Liver (tissue), 9 donors: Measurements from ENCODE around the gene PARVB. TPM values are rescaled to one million over a fixed set of nuclear protein-coding genes. Genes with fewer than 3 reads are reported as not detected.

Experiments
- DNase-seq: peaks from one replicate; pipeline ENCODE4 v3.0.0-alpha.2; 2017; ENCODE audit warnings: low spot score
- H3K27ac ChIP-seq, 2 donors: one replicate each; pipeline ENCODE4 v1.7.0; 2013; ENCODE audit warnings: inconsistent platforms in 2 of 2, low read length in 2 of 2, control low read depth in 1 of 2, low read depth in 1 of 2, mild to moderate bottlenecking in 1 of 2
- H3K27me3 ChIP-seq, 4 donors: one replicate each; pipeline versions ENCODE4 v1.6.1 to v1.7.0; 2013; ENCODE audit warnings: low read length in 3 of 4, inconsistent platforms in 1 of 4, mild to moderate bottlenecking in 1 of 4, moderate library complexity in 1 of 4; ENCODE audit not compliant: control insufficient read depth in 4 of 4, insufficient read depth in 4 of 4
- H3K36me3 ChIP-seq, 4 donors: one replicate each; pipeline versions ENCODE4 v1.6.1 to v1.7.0; 2013; ENCODE audit warnings: low read length in 3 of 4, mild to moderate bottlenecking in 3 of 4, low read depth in 1 of 4, moderate library complexity in 1 of 4; ENCODE audit not compliant: control insufficient read depth in 4 of 4, insufficient read depth in 3 of 4
- H3K4me1 ChIP-seq, 4 donors: one replicate each; pipeline versions ENCODE4 v1.6.1 to v1.7.0; 2013; ENCODE audit warnings: low read length in 3 of 4, mild to moderate bottlenecking in 3 of 4, moderate library complexity in 1 of 4; ENCODE audit not compliant: control insufficient read depth in 4 of 4, insufficient read depth in 4 of 4
- H3K4me3 ChIP-seq, 3 donors: one replicate each; pipeline versions ENCODE4 v1.6.1 to v1.7.0; 2013; ENCODE audit warnings: low read length in 3 of 3, control low read depth in 1 of 3, low read depth in 1 of 3, mild to moderate bottlenecking in 1 of 3
- H3K9ac ChIP-seq, 2 donors: one replicate each; pipeline ENCODE4 v1.7.0; 2013; ENCODE audit warnings: low read length in 2 of 2, mild to moderate bottlenecking in 2 of 2, moderate library complexity in 2 of 2, control low read depth in 1 of 2, low read depth in 1 of 2
- H3K9me3 ChIP-seq, 4 donors: one replicate each; pipeline versions ENCODE4 v1.6.1 to v1.7.0; 2013; ENCODE audit warnings: low read length in 3 of 4; ENCODE audit not compliant: control insufficient read depth in 4 of 4
- CTCF ChIP-seq: fragments of 150-350 bp; IDR thresholded peaks from 2 replicates; pipeline ENCODE4 v1.5.1; 2017; ENCODE audit warnings: improper control_type of control experiment, low read depth, low read length; ENCODE audit not compliant: missing input control
- EGR1 ChIP-seq, 2 donors: IDR thresholded peaks; 2 replicates each; pipeline ENCODE4 v1.6.1; 2016 to 2018; ENCODE audit warnings: antibody characterized with exemption in 2 of 2, low read depth in 2 of 2
- FOXA1 ChIP-seq: IDR thresholded peaks from 2 replicates; pipeline ENCODE4 v1.6.1; 2016; ENCODE audit warnings: antibody characterized with exemption
- FOXA2 ChIP-seq: IDR thresholded peaks from 2 replicates; pipeline ENCODE4 v1.6.1; 2016; ENCODE audit warnings: antibody characterized with exemption
- GABPA ChIP-seq, 2 donors: IDR thresholded peaks in 1 of 2; conservative IDR thresholded peaks in 1 of 2; 2 replicates each; pipeline ENCODE4 v1.6.1; 2016; ENCODE audit warnings: antibody characterized with exemption in 2 of 2, mild to moderate bottlenecking in 1 of 2, moderate library complexity in 1 of 2
- HNF4A ChIP-seq, 2 donors: conservative IDR thresholded peaks; 2 replicates each; pipeline ENCODE4 v1.6.1; 2016; ENCODE audit warnings: antibody characterized with exemption in 2 of 2, mild to moderate bottlenecking in 2 of 2
- HNF4G ChIP-seq: IDR thresholded peaks from 2 replicates; pipeline ENCODE4 v1.6.1; 2016; ENCODE audit warnings: antibody characterized with exemption
- JUND ChIP-seq, 2 donors: IDR thresholded peaks; 2 replicates each; pipeline ENCODE4 v1.6.1; 2016; ENCODE audit warnings: antibody characterized with exemption in 2 of 2
- NR2F2 ChIP-seq: IDR thresholded peaks from 2 replicates; pipeline ENCODE4 v1.6.1; 2016; ENCODE audit warnings: antibody characterized with exemption
- RAD21 ChIP-seq, 2 donors: IDR thresholded peaks; 2 replicates each; pipeline ENCODE4 v1.6.1; 2016; ENCODE audit warnings: antibody characterized with exemption in 2 of 2, mild to moderate bottlenecking in 2 of 2
- REST ChIP-seq: IDR thresholded peaks from 2 replicates; pipeline ENCODE4 v1.6.1; 2016; ENCODE audit warnings: antibody characterized with exemption, mild to moderate bottlenecking
- RXRA ChIP-seq, 2 donors: IDR thresholded peaks; 2 replicates each; pipeline ENCODE4 v1.6.1; 2017 to 2018; ENCODE audit warnings: antibody characterized with exemption in 2 of 2, mild to moderate bottlenecking in 1 of 2
- SP1 ChIP-seq: IDR thresholded peaks from 2 replicates; pipeline ENCODE4 v1.6.1; 2018; ENCODE audit warnings: antibody characterized with exemption, mild to moderate bottlenecking
- TAF1 ChIP-seq: conservative IDR thresholded peaks from 2 replicates; pipeline ENCODE4 v1.6.1; 2016; ENCODE audit warnings: antibody characterized with exemption, mild to moderate bottlenecking
- YY1 ChIP-seq: IDR thresholded peaks from 2 replicates; pipeline ENCODE4 v1.6.1; 2016; ENCODE audit warnings: antibody characterized with exemption, mild to moderate bottlenecking
- WGBS: extraction: QIAGEN DNeasy Blood & Tissue Kit; methylation state at CpG from one replicate; pipeline ENCODE4 v1.1.7; 2013; 5-methylcytosine and 5-hydroxymethylcytosine counted together
- polyA plus RNA-seq, 2 donors: library from polyadenylated mRNA; stranded (reverse) in 1 of 2; unstranded in 1 of 2; fragments of 200-250 nt in 1 of 2; fragments of >200 nt in 1 of 2; fragmentation: Nextera tagmentation in 1 of 2; extraction: Ambion mirVana in 1 of 2; gene quantifications; one replicate each; pipeline versions ENCODE4 v1.2.1 to v1.2.3, GENCODE V29; 2013 to 2015
- total RNA-seq, 2 donors: library from RNA; depleted of rRNA; stranded (reverse); fragments of >200 nt; gene quantifications; one replicate each; pipeline ENCODE4 v1.2.3, GENCODE V29; 2014
- TF ChIP-seq, protein P1 (sequence below): IDR thresholded peaks from 2 replicates; pipeline ENCODE4 v1.6.1; 2016; ENCODE audit warnings: antibody characterized with exemption
- TF ChIP-seq, protein P2 (sequence below): IDR thresholded peaks from 2 replicates; pipeline ENCODE4 v1.6.1; 2016; ENCODE audit warnings: antibody characterized with exemption
- TF ChIP-seq, protein P3 (sequence below): IDR thresholded peaks from 2 replicates; pipeline ENCODE4 v1.6.1; 2016; ENCODE audit warnings: antibody characterized with exemption
- donor health status: healthy.
- donor health status: healthy.
- donor health status: healthy.
- donor health status: healthy.
- donor health status: healthy.

The PARVB gene
- total and polyA plus RNA-seq, 4 donors: 3.2 to 55.5 (median 17.7) TPM

DNA sequence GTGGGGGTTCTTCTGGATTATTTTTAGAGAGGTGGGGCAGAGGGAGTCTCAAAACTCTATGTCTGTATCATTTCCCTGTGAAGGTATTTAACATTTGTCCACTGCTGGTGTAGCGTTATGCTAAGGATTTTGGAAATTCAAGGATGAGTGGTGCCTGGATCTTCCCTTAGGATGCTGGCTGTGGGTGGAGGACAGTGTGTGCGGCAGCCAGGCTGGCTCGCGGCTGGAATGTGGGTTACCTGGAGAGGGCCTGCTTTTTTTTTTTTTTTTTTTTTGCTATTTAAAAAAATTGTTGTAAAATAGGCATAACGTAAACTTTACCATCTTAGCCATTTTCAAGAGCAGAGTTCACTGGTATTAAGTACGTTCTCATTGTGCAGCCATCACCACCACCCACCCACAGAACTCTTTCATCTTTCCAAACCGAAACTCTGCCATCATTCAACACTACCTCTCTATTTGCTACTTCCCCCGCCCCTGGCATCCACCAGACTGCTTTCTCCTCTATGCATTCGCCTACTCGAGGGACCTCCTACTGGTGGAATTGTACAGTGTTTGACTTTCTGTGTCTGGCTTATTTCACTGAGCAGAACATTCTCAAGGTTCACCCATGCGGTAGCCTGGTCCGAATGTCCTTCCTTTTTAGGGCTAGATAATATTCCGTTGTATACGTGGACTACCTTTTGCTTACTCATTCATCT, 67.1 kb downstream of the PARVB start:
- no peak for DNase-seq
- no peaks in the 10 kb centered on the region for H3K9me3 ChIP-seq
- WGBS: 83% methylated on average over 14 of the region's 14 CpGs
- H3K4me3 ChIP-seq: no peak overlapping the region
- H3K27me3 ChIP-seq: no peaks in the 10 kb centered on the region
- H3K4me1 ChIP-seq: no peaks in the 10 kb centered on the region
- no peak overlapping the region for H3K27ac ChIP-seq
- no peaks in the 10 kb centered on the region for H3K36me3 ChIP-seq
- H3K9ac ChIP-seq: no peak overlapping the region
- TF ChIP-seq, protein P1, sequence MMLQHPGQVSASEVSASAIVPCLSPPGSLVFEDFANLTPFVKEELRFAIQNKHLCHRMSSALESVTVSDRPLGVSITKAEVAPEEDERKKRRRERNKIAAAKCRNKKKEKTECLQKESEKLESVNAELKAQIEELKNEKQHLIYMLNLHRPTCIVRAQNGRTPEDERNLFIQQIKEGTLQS: no peak
- TF ChIP-seq SP1: no peak
- TF ChIP-seq, protein P2, sequence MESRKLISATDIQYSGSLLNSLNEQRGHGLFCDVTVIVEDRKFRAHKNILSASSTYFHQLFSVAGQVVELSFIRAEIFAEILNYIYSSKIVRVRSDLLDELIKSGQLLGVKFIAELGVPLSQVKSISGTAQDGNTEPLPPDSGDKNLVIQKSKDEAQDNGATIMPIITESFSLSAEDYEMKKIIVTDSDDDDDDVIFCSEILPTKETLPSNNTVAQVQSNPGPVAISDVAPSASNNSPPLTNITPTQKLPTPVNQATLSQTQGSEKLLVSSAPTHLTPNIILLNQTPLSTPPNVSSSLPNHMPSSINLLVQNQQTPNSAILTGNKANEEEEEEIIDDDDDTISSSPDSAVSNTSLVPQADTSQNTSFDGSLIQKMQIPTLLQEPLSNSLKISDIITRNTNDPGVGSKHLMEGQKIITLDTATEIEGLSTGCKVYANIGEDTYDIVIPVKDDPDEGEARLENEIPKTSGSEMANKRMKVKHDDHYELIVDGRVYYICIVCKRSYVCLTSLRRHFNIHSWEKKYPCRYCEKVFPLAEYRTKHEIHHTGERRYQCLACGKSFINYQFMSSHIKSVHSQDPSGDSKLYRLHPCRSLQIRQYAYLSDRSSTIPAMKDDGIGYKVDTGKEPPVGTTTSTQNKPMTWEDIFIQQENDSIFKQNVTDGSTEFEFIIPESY: no peak
- no peak for TF ChIP-seq HNF4A (conservative IDR thresholded peaks at IDR 0.05)
- TF ChIP-seq NR2F2: no peak
- TF ChIP-seq CTCF: no peak
- TF ChIP-seq FOXA2: no peak
- no peak for TF ChIP-seq RXRA (IDR thresholded peaks at IDR 0.05)
- TF ChIP-seq FOXA1: no peak
- TF ChIP-seq REST: no peak
- no peak for TF ChIP-seq TAF1
- TF ChIP-seq EGR1 (IDR thresholded peaks at IDR 0.05; ENCODE audit: low read depth in 2 of 2): no peak
- TF ChIP-seq GABPA (IDR thresholded peaks at IDR 0.05 in 1 of 2, conservative IDR thresholded peaks at IDR 0.05 in 1 of 2): no peak
- TF ChIP-seq YY1: no peak
- no peak for TF ChIP-seq HNF4G

DNA sequence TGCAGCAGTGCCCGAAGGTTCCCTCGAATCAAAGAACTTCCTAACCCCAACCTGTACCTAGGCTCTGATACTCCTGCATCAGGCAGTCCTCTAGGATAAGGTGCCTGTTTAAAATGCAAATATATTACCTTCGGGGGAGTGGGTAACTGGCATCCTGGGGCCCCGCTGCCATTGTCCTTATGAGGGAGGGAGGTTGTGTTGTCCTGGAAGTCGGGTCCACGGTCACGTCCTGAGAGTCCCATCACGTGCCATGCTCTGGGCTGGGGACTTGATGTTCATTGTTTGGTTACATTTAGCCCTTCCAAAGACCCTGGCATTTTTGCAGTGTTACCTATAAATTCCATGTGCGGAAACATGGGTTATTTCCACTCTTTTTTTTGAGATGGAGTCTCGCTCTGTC, 67.6 kb downstream of the PARVB start:
- Histone ChIP-seq H3K4me3 (no peak overlapping the region), H3K9ac (no peak overlapping the region), H3K36me3 (no peaks in the 10 kb centered on the region), H3K9me3 (no peaks in the 10 kb centered on the region), H3K4me1 (no peaks in the 10 kb centered on the region), H3K27ac (no peak overlapping the region), H3K27me3 (no peaks in the 10 kb centered on the region)
- WGBS: 95% methylated on average over 10 of the region's 10 CpGs
- TF ChIP-seq RXRA (IDR thresholded peaks at IDR 0.05): no peak
- no peak for TF ChIP-seq HNF4G
- TF ChIP-seq TAF1: no peak
- TF ChIP-seq RAD21 (IDR thresholded peaks at IDR 0.05): no peak
- TF ChIP-seq, protein P3, sequence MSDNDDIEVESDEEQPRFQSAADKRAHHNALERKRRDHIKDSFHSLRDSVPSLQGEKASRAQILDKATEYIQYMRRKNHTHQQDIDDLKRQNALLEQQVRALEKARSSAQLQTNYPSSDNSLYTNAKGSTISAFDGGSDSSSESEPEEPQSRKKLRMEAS: no peak
- no peak for TF ChIP-seq EGR1 (IDR thresholded peaks at IDR 0.05; ENCODE audit: low read depth in 2 of 2)
- no peak for TF ChIP-seq FOXA1
- TF ChIP-seq JUND (IDR thresholded peaks at IDR 0.05): no peak
- no peak for TF ChIP-seq SP1
- DNase-seq: no peak
